HG03039 (cell line): ENCODE measurements around the gene BICRA.
A peak's percentile ranks its signal among the peaks of the same experiment; 100 is the strongest.
"Not testable (repeated sequence)": the region's sequence is repeated elsewhere in the genome, so short reads cannot be mapped to it uniquely, and the experiment has no call there.

ENCODE experiments used
- ATAC-seq: cut with Tn5 transposase; IDR thresholded peaks from one replicate; pipeline ENCODE4 v1.9.1; 2021; ENCODE audit warnings: mild to moderate bottlenecking, moderate library complexity; ENCODE audit not compliant: unreplicated experiment

The BICRA gene

GRCh38 chr19:47608969-47609905 is at the start of gene BICRA:
BICRA (plus strand) TSS chr19:47609134; CDS start chr19:47673575, 64,441 bp downstream.
- peak; percentile 33 for ATAC-seq

- ATAC-seq: no peak
These were observed 47.9 kb upstream of the BICRA start for GRCh38 chr19:47560999-47561398.

GRCh38 chr19:47561440-47562057 is 47.4 kb upstream of the BICRA start:
- no peak for ATAC-seq

GRCh38 chr19:47564081-47564480 is 44.9 kb upstream of the BICRA start:
- ATAC-seq: no peak

- ATAC-seq: no peak
These were observed 39.6 kb upstream of the BICRA start for GRCh38 chr19:47569331-47569730.

- ATAC-seq: no peak
These were observed 36.3 kb upstream of the BICRA start for GRCh38 chr19:47572635-47573034.

GRCh38 chr19:47573071-47574026 is 35.6 kb upstream of the BICRA start, which contains the start of gene ZNF541:
ZNF541 (minus strand) TSS chr19:47573148; CDS start chr19:47555856, 17,292 bp downstream.
- no peak for ATAC-seq

GRCh38 chr19:47580397-47580796 is 28.5 kb upstream of the BICRA start:
- ATAC-seq: no peak

- ATAC-seq: no peak
These were observed 27.2 kb upstream of the BICRA start for GRCh38 chr19:47581605-47582319.

- ATAC-seq: no peak
These were observed 26.5 kb upstream of the BICRA start for GRCh38 chr19:47582320-47582909.

- ATAC-seq: not testable (repeated sequence)
These were observed 25.8 kb upstream of the BICRA start for GRCh38 chr19:47583161-47583560.

GRCh38 chr19:47587295-47587694 is 21.6 kb upstream of the BICRA start:
- ATAC-seq: no peak

GRCh38 chr19:47589824-47590223 is 19.1 kb upstream of the BICRA start:
- no peak for ATAC-seq

- ATAC-seq: no peak
These were observed 15.1 kb upstream of the BICRA start for GRCh38 chr19:47593860-47594259.

- ATAC-seq: no peak
These were observed 13.0 kb upstream of the BICRA start for GRCh38 chr19:47595944-47596343.

GRCh38 chr19:47598407-47599349 is 10.3 kb upstream of the BICRA start:
- no peak for ATAC-seq

GRCh38 chr19:47599671-47600245 is 9.2 kb upstream of the BICRA start:
- ATAC-seq: not testable (repeated sequence)
